Memory B cell (primary cell): ENCODE results near the gene CLPSL2.

ENCODE experiments used
- ATAC-seq: fragments of 150-1000 bp; cut with Tn5 transposase; 2 replicates; pipeline ENCODE4 v1.10.0; 2021; ENCODE audit warnings: low read depth, mild to moderate bottlenecking, moderate library complexity
- DNase-seq, 2 donors: peaks; one replicate each; pipeline ENCODE4 v3.0.0; 2022; ENCODE audit warnings: low spot score in 2 of 2
- H3K27ac Mint-ChIP-seq: one replicate; pipeline ENCODE4 v1.8.0; 2022; ENCODE audit warnings: mild to moderate bottlenecking, moderate library complexity, mixed read lengths
- H3K27me3 Mint-ChIP-seq: one replicate; pipeline ENCODE4 v1.8.0; 2022; ENCODE audit warnings: mixed read lengths
- H3K36me3 Mint-ChIP-seq: one replicate; pipeline ENCODE4 v1.8.0; 2022; ENCODE audit warnings: mild to moderate bottlenecking, mixed read lengths
- H3K4me1 Mint-ChIP-seq: one replicate; pipeline ENCODE4 v1.8.0; 2022; ENCODE audit warnings: mixed read lengths
- H3K4me3 Mint-ChIP-seq: one replicate; pipeline ENCODE4 v1.8.0; 2022; ENCODE audit warnings: mild to moderate bottlenecking, moderate library complexity, mixed read lengths
- H3K9me3 Mint-ChIP-seq: one replicate; pipeline ENCODE4 v1.8.0; 2022; ENCODE audit warnings: mixed read lengths

The CLPSL2 gene

GRCh38 chr6:35810971-35811698 is 34.7 kb downstream of the CLPSL2 start:
- ATAC-seq (no peak), DNase-seq (no peak)
- no peaks in the 10 kb centered on the region for H3K36me3 Mint-ChIP-seq
- H3K4me3 Mint-ChIP-seq = no peak overlapping the region
- peaks cover 4% of the 10 kb centered on the region for H3K4me1 Mint-ChIP-seq
- no peaks in the 10 kb centered on the region for H3K9me3 Mint-ChIP-seq
- H3K27ac Mint-ChIP-seq = no peak overlapping the region
- H3K27me3 Mint-ChIP-seq = peaks cover 13% of the 10 kb centered on the region

DNA sequence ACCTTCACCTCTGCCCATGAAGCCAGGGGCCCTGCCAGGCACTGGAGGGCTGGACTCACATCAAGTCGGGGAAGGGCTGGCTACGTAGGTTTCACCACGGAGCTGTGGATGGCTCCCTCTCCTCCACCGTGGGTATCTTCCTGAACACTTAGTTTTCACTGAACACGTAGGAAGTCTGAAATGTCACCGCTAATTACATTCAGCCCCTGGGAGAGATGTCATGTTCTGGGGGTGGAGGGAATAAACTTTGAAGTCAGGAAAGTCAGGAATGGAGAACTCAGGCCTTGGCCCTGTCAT is 35.2 kb downstream of the CLPSL2 start:
- no peak for DNase-seq
- Mint-ChIP-seq H3K9me3 (no peaks in the 10 kb centered on the region), H3K36me3 (no peaks in the 10 kb centered on the region), H3K4me3 (no peak overlapping the region), H3K27ac (no peak overlapping the region), H3K27me3 (peaks cover 10% of the 10 kb centered on the region), H3K4me1 (peaks cover 4% of the 10 kb centered on the region)
- ATAC-seq = no peak

DNA sequence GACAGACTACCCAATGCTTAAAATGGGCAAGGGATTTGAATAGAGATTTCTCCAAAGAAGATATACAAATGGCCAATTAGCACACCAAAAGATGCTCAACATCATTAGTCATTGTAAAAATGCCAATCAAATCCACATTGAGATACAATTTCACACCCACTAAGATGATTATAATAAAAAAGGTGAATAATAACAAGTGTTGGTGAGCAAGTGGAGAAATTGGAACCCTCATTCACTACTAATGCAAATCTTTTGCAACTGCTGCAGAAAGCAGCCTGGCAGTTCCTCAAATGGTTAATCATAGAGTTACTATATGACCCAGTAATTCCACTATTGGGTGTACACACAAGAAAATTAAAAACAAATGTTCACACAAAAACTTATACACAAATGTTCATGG is 41.1 kb downstream of the CLPSL2 start:
- H3K4me1 Mint-ChIP-seq = peaks cover 2% of the 10 kb centered on the region
- no peak for DNase-seq
- H3K36me3 Mint-ChIP-seq = no peaks in the 10 kb centered on the region
- no peak for ATAC-seq
- peaks cover 4% of the 10 kb centered on the region for H3K27me3 Mint-ChIP-seq
- no peak overlapping the region for H3K27ac Mint-ChIP-seq
- H3K4me3 Mint-ChIP-seq = no peak overlapping the region
- peaks cover 2% of the 10 kb centered on the region for H3K9me3 Mint-ChIP-seq

DNA sequence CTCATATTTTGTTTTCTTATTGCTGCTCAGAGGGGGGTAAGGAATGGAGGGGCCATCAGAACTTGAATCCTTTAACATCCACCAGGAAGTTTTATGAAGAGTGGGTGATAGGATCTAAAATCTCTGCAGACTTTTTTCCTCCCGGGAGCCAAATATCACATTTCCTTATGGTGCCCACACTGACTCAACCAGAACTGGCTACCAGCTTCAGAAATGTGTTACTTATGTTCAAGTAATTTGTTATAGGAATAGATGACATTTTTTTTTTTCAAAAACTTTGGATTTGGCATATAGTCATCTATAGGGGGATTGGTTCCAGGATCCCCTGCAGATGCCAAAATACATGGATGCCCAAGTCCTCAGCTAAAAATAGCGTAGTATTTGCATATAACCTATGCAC is 47.2 kb downstream of the CLPSL2 start:
- no peak for ATAC-seq
- Mint-ChIP-seq H3K9me3 (no peaks in the 10 kb centered on the region), H3K27ac (no peak overlapping the region), H3K27me3 (peaks cover 5% of the 10 kb centered on the region), H3K4me3 (no peak overlapping the region), H3K36me3 (no peaks in the 10 kb centered on the region), H3K4me1 (peaks cover 2% of the 10 kb centered on the region)
- no peak for DNase-seq

- no peak overlapping the region for H3K27ac Mint-ChIP-seq
- DNase-seq = no peak
- no peak for ATAC-seq
- peaks cover 1% of the 10 kb centered on the region for H3K27me3 Mint-ChIP-seq
- H3K9me3 Mint-ChIP-seq = no peaks in the 10 kb centered on the region
- peaks cover 2% of the 10 kb centered on the region for H3K4me1 Mint-ChIP-seq
- H3K4me3 Mint-ChIP-seq = no peak overlapping the region
- no peaks in the 10 kb centered on the region for H3K36me3 Mint-ChIP-seq
Measured at GRCh38 chr6:35824552-35825192, 48.3 kb downstream of the CLPSL2 start.
